ENCODE measurements around the gene GLT8D2.
"Not testable (repeated sequence)": the region's sequence is repeated elsewhere in the genome, so short reads cannot be mapped to it uniquely, and the experiment has no call there.

GLT8D2 gene

GRCh38 chr12:104050436-104050835 lies 449 bp upstream of the GLT8D2 start:
- no peak for DNase-seq

GRCh38 chr12:104049278-104049902 lies 597 bp downstream of the GLT8D2 start:
- DNase-seq, result no peak

GRCh38 chr12:104048811-104049210 lies 1.2 kb downstream of the GLT8D2 start:
- no peak for DNase-seq

- no peak for DNase-seq
Observed at GRCh38 chr12:104048162-104048561, 1.8 kb downstream of the GLT8D2 start.

GRCh38 chr12:104046306-104046705 lies 3.7 kb downstream of the GLT8D2 start:
- no peak for DNase-seq

- no peak for DNase-seq
Observed at GRCh38 chr12:104044158-104044557, 5.8 kb downstream of the GLT8D2 start.

- DNase-seq, result no peak
Observed at GRCh38 chr12:104042580-104042979, 7.4 kb downstream of the GLT8D2 start.

- DNase-seq, result not testable (repeated sequence)
Observed at GRCh38 chr12:104039769-104040168, 10.2 kb downstream of the GLT8D2 start.

GRCh38 chr12:104036143-104036542 lies 13.8 kb downstream of the GLT8D2 start:
- DNase-seq, result not testable (repeated sequence)

- not testable (repeated sequence) for DNase-seq
Observed at GRCh38 chr12:104030596-104030995, 19.4 kb downstream of the GLT8D2 start.

GRCh38 chr12:104026841-104027599 lies 23.0 kb downstream of the GLT8D2 start:
- no peak for DNase-seq

- DNase-seq, result no peak
Observed at GRCh38 chr12:104025771-104026170, 24.2 kb downstream of the GLT8D2 start.

GRCh38 chr12:104024348-104024747 lies 25.6 kb downstream of the GLT8D2 start:
- DNase-seq, result no peak

GRCh38 chr12:104023710-104024109 lies 26.3 kb downstream of the GLT8D2 start:
- DNase-seq, result no peak

GRCh38 chr12:104022786-104023185 lies 27.2 kb downstream of the GLT8D2 start:
- DNase-seq, result no peak

- DNase-seq, result not testable (repeated sequence)
Observed at GRCh38 chr12:104021862-104022261, 28.1 kb downstream of the GLT8D2 start.

- no peak for DNase-seq
Observed at GRCh38 chr12:104012331-104012730, 37.7 kb downstream of the GLT8D2 start.

- no peak for DNase-seq
Observed at GRCh38 chr12:104011253-104011652, 38.7 kb downstream of the GLT8D2 start.

GRCh38 chr12:104010606-104011169 lies 39.3 kb downstream of the GLT8D2 start:
- DNase-seq, result no peak

GRCh38 chr12:104010121-104010520 lies 39.9 kb downstream of the GLT8D2 start:
- DNase-seq, result no peak

- DNase-seq, result no peak
Observed at GRCh38 chr12:104006929-104007328, 43.1 kb downstream of the GLT8D2 start.

GRCh38 chr12:104003596-104003995 lies 46.4 kb downstream of the GLT8D2 start:
- DNase-seq, result no peak

GRCh38 chr12:104002686-104003085 lies 47.3 kb downstream of the GLT8D2 start:
- DNase-seq, result no peak

- DNase-seq, result no peak
Observed at GRCh38 chr12:104000807-104001434, 49.1 kb downstream of the GLT8D2 start.
